Progenitor cell of endocrine pancreas (in vitro differentiated cells): ENCODE measurements around the gene TEX38. TPM values are rescaled to one million over a fixed set of nuclear protein-coding genes. Genes with fewer than 3 reads are reported as not detected.

ENCODE experiments used
- DNase-seq: peaks from one replicate; pipeline ENCODE4 v3.0.0; 2021; ENCODE audit warnings: low spot score; ENCODE audit not compliant: unreplicated experiment
- H3K27ac Mint-ChIP-seq: 2 replicates; pipeline ENCODE4 v1.8.0; 2021; ENCODE audit warnings: mild to moderate bottlenecking, moderate library complexity, mixed read lengths
- H3K27me3 Mint-ChIP-seq: 2 replicates; pipeline ENCODE4 v1.8.0; 2021; ENCODE audit warnings: mixed read lengths
- H3K36me3 Mint-ChIP-seq: 2 replicates; pipeline ENCODE4 v1.8.0; 2022; ENCODE audit warnings: mixed read lengths; ENCODE audit not compliant: insufficient read depth
- H3K4me1 Mint-ChIP-seq: 2 replicates; pipeline ENCODE4 v1.8.0; 2021; ENCODE audit warnings: low read depth, mixed read lengths
- H3K4me3 Mint-ChIP-seq: 2 replicates; pipeline ENCODE4 v1.8.0; 2021; ENCODE audit warnings: low read depth, mild to moderate bottlenecking, moderate library complexity, mixed read lengths
- H3K9me3 Mint-ChIP-seq: 2 replicates; pipeline ENCODE4 v1.8.0; 2021; ENCODE audit warnings: low read depth, mixed read lengths
- CTCF ChIP-seq: fragments of 200-600 bp; sonication (generic); IDR thresholded peaks from one replicate; pipeline ENCODE4 v1.5.0; 2021; ENCODE audit warnings: antibody characterized with exemption, mild to moderate bottlenecking; ENCODE audit not compliant: unreplicated experiment
- total RNA-seq: library from RNA; stranded (reverse); gene quantifications from 2 replicates; pipeline ENCODE4 v1.2.1, GENCODE V29; 2021

Gene TEX38
- total RNA-seq, 1 donor from 2014 or later = 0.38 TPM

- no peak for TF ChIP-seq CTCF
- DNase-seq = no peak
- peaks cover 16% of the 10 kb centered on the region for H3K4me1 Mint-ChIP-seq
- peaks cover 26% of the 10 kb centered on the region for H3K36me3 Mint-ChIP-seq
- no peak overlapping the region for H3K4me3 Mint-ChIP-seq
- H3K27me3 Mint-ChIP-seq = no peaks in the 10 kb centered on the region
- H3K27ac Mint-ChIP-seq = no peak overlapping the region
- no peaks in the 10 kb centered on the region for H3K9me3 Mint-ChIP-seq
Observed at GRCh38 chr1:46697053-46697452, 25.4 kb downstream of the TEX38 start.

- TF ChIP-seq CTCF = no peak
- peaks cover 26% of the 10 kb centered on the region for H3K36me3 Mint-ChIP-seq
- H3K27ac Mint-ChIP-seq = no peak overlapping the region
- no peaks in the 10 kb centered on the region for H3K27me3 Mint-ChIP-seq
- H3K4me1 Mint-ChIP-seq = peaks cover 10% of the 10 kb centered on the region
- no peak overlapping the region for H3K4me3 Mint-ChIP-seq
- DNase-seq = no peak
- H3K9me3 Mint-ChIP-seq = no peaks in the 10 kb centered on the region
Observed at GRCh38 chr1:46699666-46700065, 28.0 kb downstream of the TEX38 start.

- no peaks in the 10 kb centered on the region for H3K27me3 Mint-ChIP-seq
- no peak for TF ChIP-seq CTCF
- H3K27ac Mint-ChIP-seq = peak overlapping the region; percentile 76
- DNase-seq = no peak
- H3K36me3 Mint-ChIP-seq = peaks cover 19% of the 10 kb centered on the region
- no peak overlapping the region for H3K4me3 Mint-ChIP-seq
- peaks cover 10% of the 10 kb centered on the region for H3K4me1 Mint-ChIP-seq
- H3K9me3 Mint-ChIP-seq = no peaks in the 10 kb centered on the region
Observed at GRCh38 chr1:46703927-46704641, 32.4 kb downstream of the TEX38 start.

- Mint-ChIP-seq H3K4me1 (peaks cover 7% of the 10 kb centered on the region), H3K9me3 (no peaks in the 10 kb centered on the region), H3K27ac (no peak overlapping the region), H3K36me3 (peaks cover 23% of the 10 kb centered on the region), H3K4me3 (no peak overlapping the region), H3K27me3 (no peaks in the 10 kb centered on the region)
- no peak for DNase-seq
- no peak for TF ChIP-seq CTCF
Observed at GRCh38 chr1:46705408-46705807, 33.8 kb downstream of the TEX38 start.

GRCh38 chr1:46708121-46708520 lies 36.5 kb downstream of the TEX38 start:
- H3K4me1 Mint-ChIP-seq = peaks cover 7% of the 10 kb centered on the region
- H3K27ac Mint-ChIP-seq = no peak overlapping the region
- no peak for TF ChIP-seq CTCF
- H3K36me3 Mint-ChIP-seq = peaks cover 26% of the 10 kb centered on the region
- DNase-seq = no peak
- no peaks in the 10 kb centered on the region for H3K9me3 Mint-ChIP-seq
- no peaks in the 10 kb centered on the region for H3K27me3 Mint-ChIP-seq
- no peak overlapping the region for H3K4me3 Mint-ChIP-seq
